ENCODE data around the gene LCN2. TPM values are rescaled to one million over a fixed set of nuclear protein-coding genes. Genes with fewer than 3 reads are reported as not detected.

The LCN2 gene
- total and polyA plus RNA-seq, 2 experiments from 2014 or later, result 2.0 TPM; not detected in 1

DNA sequence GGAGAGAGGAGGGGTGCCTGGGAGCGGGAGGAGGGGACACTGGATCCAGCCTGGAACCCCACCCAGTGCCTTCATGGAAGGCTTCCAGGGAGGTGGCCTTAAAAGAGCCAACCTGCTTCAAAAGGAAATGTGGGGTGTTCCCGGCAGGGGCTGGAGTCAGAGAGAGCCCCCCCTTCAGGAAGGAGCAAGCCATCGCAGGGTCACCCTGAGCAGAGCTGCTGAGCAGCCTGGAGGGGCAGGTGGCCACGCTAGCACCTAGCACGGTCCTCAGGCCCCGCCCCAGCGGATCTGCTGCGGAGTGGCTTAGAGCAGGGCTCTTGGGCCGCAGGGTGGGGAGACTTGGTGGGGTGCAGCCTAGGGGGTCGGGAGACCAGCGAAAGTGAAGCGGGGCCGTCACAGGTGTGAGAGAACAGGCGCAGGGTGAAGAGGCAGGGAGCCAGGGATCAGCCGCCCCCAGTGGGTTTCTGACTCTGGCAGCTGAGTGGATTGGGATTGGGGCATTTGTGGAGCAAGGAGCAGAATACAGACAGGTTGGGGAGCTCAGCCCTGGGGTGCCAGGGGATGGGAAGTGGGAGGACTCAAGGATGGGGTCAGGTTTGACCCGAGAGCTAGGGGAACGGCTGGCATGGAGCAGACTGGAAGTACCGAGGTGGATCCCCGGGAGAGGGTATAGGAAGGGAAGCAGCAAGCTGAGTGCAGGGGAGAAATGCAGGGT lies 1.5 kb downstream of the LCN2 start:
- Mint-ChIP-seq H3K4me3 (peak overlapping the region; percentile 45; the same call in 2 of the 3 replicates), H3K36me3 (ENCODE audit: low read depth) (no peaks in the 10 kb centered on the region), H3K4me1 (peaks cover 10% of the 10 kb centered on the region), H3K9me3 (peaks cover 1% of the 10 kb centered on the region; the same call in 1 of the 3 replicates), H3K27me3 (ENCODE audit: insufficient read depth, low read depth, poor library complexity) (peaks cover 8% of the 10 kb centered on the region), H3K27ac (no peak overlapping the region)
- TF ChIP-seq ZNF331 (CRISPR knock-in tag; IDR thresholded peaks at IDR 0.05; ENCODE audit: low read depth), result no peak
- peak; percentile 80 to 83 for TF ChIP-seq CTCF (conservative IDR thresholded peaks at IDR 0.05; ENCODE audit: low read depth in 2 of 2)
- Histone ChIP-seq H3K79me2 (replicated peaks; ENCODE audit: insufficient read depth) (no peaks in the 10 kb centered on the region), H3K27me3 (ENCODE audit: insufficient read depth) (no peaks in the 10 kb centered on the region), H3K9me2 (ENCODE audit: insufficient read depth) (no peaks in the 10 kb centered on the region), H3K4me3 (peak overlapping the region; percentile 41; the same call in 1 of the 2 replicates), H3K27ac (ENCODE audit: low read depth) (no peak overlapping the region), H3F3A (replicated peaks; ENCODE audit: low read depth) (no peaks in the 10 kb centered on the region), H4K20me1 (replicated peaks; ENCODE audit: insufficient read depth) (no peaks in the 10 kb centered on the region), H3K4me2 (peak overlapping the region; percentile 68), H3K4me1 (ENCODE audit: insufficient read depth) (peaks cover 3% of the 10 kb centered on the region), H2AFZ (peak overlapping the region; percentile 99), H3K36me3 (ENCODE audit: insufficient read depth) (no peaks in the 10 kb centered on the region)
- DNase-seq (ENCODE audit: low spot score), result peak; percentile 91
- ATAC-seq, result peak; percentile 92

- no peak overlapping the region for H3K27ac Mint-ChIP-seq
- Histone ChIP-seq H3K36me3 (ENCODE audit: insufficient read depth) (no peaks in the 10 kb centered on the region), H3K9me2 (ENCODE audit: insufficient read depth) (no peaks in the 10 kb centered on the region), H3F3A (replicated peaks; ENCODE audit: low read depth) (no peaks in the 10 kb centered on the region), H3K4me3 (no peak overlapping the region), H3K4me1 (ENCODE audit: insufficient read depth) (peaks cover 3% of the 10 kb centered on the region), H3K27ac (ENCODE audit: low read depth) (no peak overlapping the region), H4K20me1 (replicated peaks; ENCODE audit: insufficient read depth) (no peaks in the 10 kb centered on the region), H2AFZ (no peak overlapping the region), H3K4me2 (no peak overlapping the region), H3K79me2 (replicated peaks; ENCODE audit: insufficient read depth) (no peaks in the 10 kb centered on the region), H3K27me3 (ENCODE audit: insufficient read depth) (no peaks in the 10 kb centered on the region)
- ATAC-seq (no peak), DNase-seq (ENCODE audit: low spot score) (no peak)
- no peaks in the 10 kb centered on the region for H3K36me3 Mint-ChIP-seq (ENCODE audit: low read depth)
- H3K4me1 Mint-ChIP-seq, result peaks cover 10% of the 10 kb centered on the region
- no peak overlapping the region; the same call in 2 of the 3 replicates for H3K4me3 Mint-ChIP-seq
- peaks cover 8% of the 10 kb centered on the region for H3K27me3 Mint-ChIP-seq (ENCODE audit: insufficient read depth, low read depth, poor library complexity)
- H3K9me3 Mint-ChIP-seq, result peaks cover 3% of the 10 kb centered on the region; the same call in 1 of the 3 replicates
- TF ChIP-seq NANOG (IDR thresholded peaks at IDR 0.05; ENCODE audit: borderline replicate concordance), result no peak
- TF ChIP-seq JUNB (IDR thresholded peaks at IDR 0.05; ENCODE audit: unreplicated experiment), result no peak
- TF ChIP-seq REST (IDR thresholded peaks at IDR 0.05; ENCODE audit: unreplicated experiment), result no peak
- TF ChIP-seq ZNF114 (CRISPR knock-in tag; IDR thresholded peaks at IDR 0.05), result no peak
- TF ChIP-seq POLR2AphosphoS5 (IDR thresholded peaks at IDR 0.05; ENCODE audit: low read depth), result no peak
- no peak for TF ChIP-seq ZNF331 (CRISPR knock-in tag; IDR thresholded peaks at IDR 0.05; ENCODE audit: low read depth)
- no peak for TF ChIP-seq CREB1 (CRISPR knock-in tag; IDR thresholded peaks at IDR 0.05; ENCODE audit: low read depth)
- TF ChIP-seq EZH2 (IDR thresholded peaks at IDR 0.05; ENCODE audit: low read depth, unreplicated experiment), result no peak
- TF ChIP-seq, protein P1, sequence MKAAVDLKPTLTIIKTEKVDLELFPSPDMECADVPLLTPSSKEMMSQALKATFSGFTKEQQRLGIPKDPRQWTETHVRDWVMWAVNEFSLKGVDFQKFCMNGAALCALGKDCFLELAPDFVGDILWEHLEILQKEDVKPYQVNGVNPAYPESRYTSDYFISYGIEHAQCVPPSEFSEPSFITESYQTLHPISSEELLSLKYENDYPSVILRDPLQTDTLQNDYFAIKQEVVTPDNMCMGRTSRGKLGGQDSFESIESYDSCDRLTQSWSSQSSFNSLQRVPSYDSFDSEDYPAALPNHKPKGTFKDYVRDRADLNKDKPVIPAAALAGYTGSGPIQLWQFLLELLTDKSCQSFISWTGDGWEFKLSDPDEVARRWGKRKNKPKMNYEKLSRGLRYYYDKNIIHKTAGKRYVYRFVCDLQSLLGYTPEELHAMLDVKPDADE (IDR thresholded peaks at IDR 0.05), result no peak
Measured at GRCh38 chr9:128151309-128152132, 2.3 kb downstream of the LCN2 start.

Measured in GM23338 (cell line).